ENCODE results near the gene ABHD1. TPM values are rescaled to one million over a fixed set of nuclear protein-coding genes. Genes with fewer than 3 reads are reported as not detected.

The ABHD1 gene
- total and polyA plus RNA-seq, 4 donors = 0.09 to 2.0 (median 0.61) TPM

DNA sequence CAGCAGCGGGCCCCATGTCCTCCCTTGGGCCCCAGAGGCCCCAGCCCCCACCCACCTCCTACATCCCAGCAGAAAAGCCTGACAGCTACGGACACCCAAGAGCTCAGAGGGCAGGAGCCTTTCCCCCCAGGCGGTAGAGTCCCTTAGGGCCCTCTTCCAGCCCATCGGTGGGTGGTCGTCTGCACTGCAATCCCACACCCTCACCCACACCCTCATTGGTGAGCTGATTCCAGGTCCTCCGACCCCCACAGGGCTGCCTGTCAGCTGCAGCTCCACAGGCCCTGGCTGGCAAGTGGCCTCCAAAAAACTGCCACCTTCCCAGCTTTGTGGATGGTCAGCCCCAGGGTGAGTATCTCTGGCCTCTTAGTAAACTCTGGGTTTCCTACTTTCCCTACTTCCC is 35.7 kb downstream of the ABHD1 start (continued):
- TF ChIP-seq, protein P1, sequence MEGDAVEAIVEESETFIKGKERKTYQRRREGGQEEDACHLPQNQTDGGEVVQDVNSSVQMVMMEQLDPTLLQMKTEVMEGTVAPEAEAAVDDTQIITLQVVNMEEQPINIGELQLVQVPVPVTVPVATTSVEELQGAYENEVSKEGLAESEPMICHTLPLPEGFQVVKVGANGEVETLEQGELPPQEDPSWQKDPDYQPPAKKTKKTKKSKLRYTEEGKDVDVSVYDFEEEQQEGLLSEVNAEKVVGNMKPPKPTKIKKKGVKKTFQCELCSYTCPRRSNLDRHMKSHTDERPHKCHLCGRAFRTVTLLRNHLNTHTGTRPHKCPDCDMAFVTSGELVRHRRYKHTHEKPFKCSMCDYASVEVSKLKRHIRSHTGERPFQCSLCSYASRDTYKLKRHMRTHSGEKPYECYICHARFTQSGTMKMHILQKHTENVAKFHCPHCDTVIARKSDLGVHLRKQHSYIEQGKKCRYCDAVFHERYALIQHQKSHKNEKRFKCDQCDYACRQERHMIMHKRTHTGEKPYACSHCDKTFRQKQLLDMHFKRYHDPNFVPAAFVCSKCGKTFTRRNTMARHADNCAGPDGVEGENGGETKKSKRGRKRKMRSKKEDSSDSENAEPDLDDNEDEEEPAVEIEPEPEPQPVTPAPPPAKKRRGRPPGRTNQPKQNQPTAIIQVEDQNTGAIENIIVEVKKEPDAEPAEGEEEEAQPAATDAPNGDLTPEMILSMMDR (IDR thresholded peaks at IDR 0.05; ENCODE audit: low read depth, low read length, missing input control) = no peak
- TF ChIP-seq SP1 (IDR thresholded peaks at IDR 0.05) = no peak
- TF ChIP-seq FOXA1 (IDR thresholded peaks at IDR 0.05) = no peak
- TF ChIP-seq, protein P2, sequence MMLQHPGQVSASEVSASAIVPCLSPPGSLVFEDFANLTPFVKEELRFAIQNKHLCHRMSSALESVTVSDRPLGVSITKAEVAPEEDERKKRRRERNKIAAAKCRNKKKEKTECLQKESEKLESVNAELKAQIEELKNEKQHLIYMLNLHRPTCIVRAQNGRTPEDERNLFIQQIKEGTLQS (IDR thresholded peaks at IDR 0.05) = no peak

DNA sequence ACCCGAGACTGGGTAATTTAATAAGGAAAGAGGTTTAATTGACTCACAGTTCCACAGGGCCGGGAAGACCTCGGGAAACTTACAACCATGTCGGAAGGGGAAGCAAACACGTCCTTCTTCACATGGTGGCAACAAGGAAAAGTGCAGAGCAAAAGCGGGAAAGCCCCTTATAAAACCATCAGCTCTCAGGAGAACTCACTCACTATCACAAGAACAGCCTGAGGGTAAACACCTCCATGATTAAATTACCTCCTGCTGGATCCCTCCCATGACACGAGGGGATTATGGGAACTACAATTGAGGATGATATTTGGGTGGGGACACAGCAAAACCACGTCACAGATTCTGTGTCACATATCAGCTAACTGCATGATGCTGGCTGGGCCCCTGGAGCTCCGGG is 36.6 kb downstream of the ABHD1 start:
- H3K9ac ChIP-seq (ENCODE audit: low read depth in 1 of 2, low read length in 2 of 2) = no peak overlapping the region
- H3K36me3 ChIP-seq (ENCODE audit: control insufficient read depth in 4 of 4, insufficient read depth in 3 of 4, low read depth in 1 of 4, low read length in 3 of 4) = no peaks in the 10 kb centered on the region
- WGBS = 89% methylated on average over 9 of the region's 9 CpGs
- no peak overlapping the region for H3K4me3 ChIP-seq (ENCODE audit: low read depth in 1 of 3, low read length in 3 of 3)
- no peak overlapping the region for H3K27ac ChIP-seq (ENCODE audit: low read depth in 1 of 2, low read length in 2 of 2)
- H3K27me3 ChIP-seq (ENCODE audit: control insufficient read depth in 4 of 4, insufficient read depth in 4 of 4, low read length in 3 of 4) = no peaks in the 10 kb centered on the region
- no peak for TF ChIP-seq SP1 (IDR thresholded peaks at IDR 0.05)
- TF ChIP-seq JUND (IDR thresholded peaks at IDR 0.05) = no peak
- no peak for TF ChIP-seq TAF1 (conservative IDR thresholded peaks at IDR 0.05)
- TF ChIP-seq FOXA2 (IDR thresholded peaks at IDR 0.05) = no peak
- no peak for TF ChIP-seq NR2F2 (IDR thresholded peaks at IDR 0.05)
- TF ChIP-seq, protein P3, sequence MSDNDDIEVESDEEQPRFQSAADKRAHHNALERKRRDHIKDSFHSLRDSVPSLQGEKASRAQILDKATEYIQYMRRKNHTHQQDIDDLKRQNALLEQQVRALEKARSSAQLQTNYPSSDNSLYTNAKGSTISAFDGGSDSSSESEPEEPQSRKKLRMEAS (IDR thresholded peaks at IDR 0.05) = no peak
- TF ChIP-seq, protein P2 (IDR thresholded peaks at IDR 0.05) = no peak
- TF ChIP-seq RAD21 (IDR thresholded peaks at IDR 0.05) = no peak
- TF ChIP-seq HNF4G (IDR thresholded peaks at IDR 0.05) = no peak
- TF ChIP-seq RXRA (IDR thresholded peaks at IDR 0.05) = no peak
- TF ChIP-seq, protein P4, sequence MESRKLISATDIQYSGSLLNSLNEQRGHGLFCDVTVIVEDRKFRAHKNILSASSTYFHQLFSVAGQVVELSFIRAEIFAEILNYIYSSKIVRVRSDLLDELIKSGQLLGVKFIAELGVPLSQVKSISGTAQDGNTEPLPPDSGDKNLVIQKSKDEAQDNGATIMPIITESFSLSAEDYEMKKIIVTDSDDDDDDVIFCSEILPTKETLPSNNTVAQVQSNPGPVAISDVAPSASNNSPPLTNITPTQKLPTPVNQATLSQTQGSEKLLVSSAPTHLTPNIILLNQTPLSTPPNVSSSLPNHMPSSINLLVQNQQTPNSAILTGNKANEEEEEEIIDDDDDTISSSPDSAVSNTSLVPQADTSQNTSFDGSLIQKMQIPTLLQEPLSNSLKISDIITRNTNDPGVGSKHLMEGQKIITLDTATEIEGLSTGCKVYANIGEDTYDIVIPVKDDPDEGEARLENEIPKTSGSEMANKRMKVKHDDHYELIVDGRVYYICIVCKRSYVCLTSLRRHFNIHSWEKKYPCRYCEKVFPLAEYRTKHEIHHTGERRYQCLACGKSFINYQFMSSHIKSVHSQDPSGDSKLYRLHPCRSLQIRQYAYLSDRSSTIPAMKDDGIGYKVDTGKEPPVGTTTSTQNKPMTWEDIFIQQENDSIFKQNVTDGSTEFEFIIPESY (IDR thresholded peaks at IDR 0.05) = no peak
- no peak for TF ChIP-seq GABPA (IDR thresholded peaks at IDR 0.05 in 1 of 2, conservative IDR thresholded peaks at IDR 0.05 in 1 of 2)
- TF ChIP-seq, protein P1 (IDR thresholded peaks at IDR 0.05; ENCODE audit: low read depth, low read length, missing input control) = no peak
- no peak for TF ChIP-seq FOXA1 (IDR thresholded peaks at IDR 0.05)
- TF ChIP-seq, protein P5, sequence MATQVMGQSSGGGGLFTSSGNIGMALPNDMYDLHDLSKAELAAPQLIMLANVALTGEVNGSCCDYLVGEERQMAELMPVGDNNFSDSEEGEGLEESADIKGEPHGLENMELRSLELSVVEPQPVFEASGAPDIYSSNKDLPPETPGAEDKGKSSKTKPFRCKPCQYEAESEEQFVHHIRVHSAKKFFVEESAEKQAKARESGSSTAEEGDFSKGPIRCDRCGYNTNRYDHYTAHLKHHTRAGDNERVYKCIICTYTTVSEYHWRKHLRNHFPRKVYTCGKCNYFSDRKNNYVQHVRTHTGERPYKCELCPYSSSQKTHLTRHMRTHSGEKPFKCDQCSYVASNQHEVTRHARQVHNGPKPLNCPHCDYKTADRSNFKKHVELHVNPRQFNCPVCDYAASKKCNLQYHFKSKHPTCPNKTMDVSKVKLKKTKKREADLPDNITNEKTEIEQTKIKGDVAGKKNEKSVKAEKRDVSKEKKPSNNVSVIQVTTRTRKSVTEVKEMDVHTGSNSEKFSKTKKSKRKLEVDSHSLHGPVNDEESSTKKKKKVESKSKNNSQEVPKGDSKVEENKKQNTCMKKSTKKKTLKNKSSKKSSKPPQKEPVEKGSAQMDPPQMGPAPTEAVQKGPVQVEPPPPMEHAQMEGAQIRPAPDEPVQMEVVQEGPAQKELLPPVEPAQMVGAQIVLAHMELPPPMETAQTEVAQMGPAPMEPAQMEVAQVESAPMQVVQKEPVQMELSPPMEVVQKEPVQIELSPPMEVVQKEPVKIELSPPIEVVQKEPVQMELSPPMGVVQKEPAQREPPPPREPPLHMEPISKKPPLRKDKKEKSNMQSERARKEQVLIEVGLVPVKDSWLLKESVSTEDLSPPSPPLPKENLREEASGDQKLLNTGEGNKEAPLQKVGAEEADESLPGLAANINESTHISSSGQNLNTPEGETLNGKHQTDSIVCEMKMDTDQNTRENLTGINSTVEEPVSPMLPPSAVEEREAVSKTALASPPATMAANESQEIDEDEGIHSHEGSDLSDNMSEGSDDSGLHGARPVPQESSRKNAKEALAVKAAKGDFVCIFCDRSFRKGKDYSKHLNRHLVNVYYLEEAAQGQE (IDR thresholded peaks at IDR 0.05) = no peak
- TF ChIP-seq HNF4A (conservative IDR thresholded peaks at IDR 0.05) = no peak
- H3K9me3 ChIP-seq (ENCODE audit: control insufficient read depth in 4 of 4, low read length in 3 of 4) = no peaks in the 10 kb centered on the region
- peaks cover 0 to 2% (median under 1%) of the 10 kb centered on the region in 4 donors for H3K4me1 ChIP-seq (ENCODE audit: control insufficient read depth in 4 of 4, insufficient read depth in 4 of 4, low read length in 3 of 4)
- DNase-seq (ENCODE audit: low spot score) = no peak
